HCT116 (cell line): ENCODE data around the gene LILRB1. TPM values are rescaled to one million over a fixed set of nuclear protein-coding genes. Genes with fewer than 3 reads are reported as not detected.

Source experiments
- ATAC-seq: fragments of 200-7000 bp; cut with Tn5 transposase; 2 replicates; pipeline ENCODE4 v1.9.1; 2020; ENCODE audit warnings: mild to moderate bottlenecking, moderate library complexity
- BruUV-seq: library from RNA; stranded (reverse); fragments of 400-500 nt; replicated peaks from 2 replicates; lab custom pipeline; 2021; lab: Mats Ljungman, UMichigan
- CTCF ChIA-PET: fragments of 300-600 bp; sonication (Branson Sonifier 250); formaldehyde crosslinking; loops from one replicate; lab custom pipeline; 2021; ENCODE audit warnings: antibody characterized with exemption; lab: Charles Lee
- POLR2A ChIA-PET: fragments of 300-600, 350-600 bp; sonication (Branson Sonifier 250); formaldehyde crosslinking; loops from one replicate; lab custom pipeline; 2021; ENCODE audit warnings: antibody characterized with exemption; lab: Charles Lee
- RAD21 ChIA-PET, 2 experiments: fragments of 300-600 bp; sonication (Branson Sonifier 250); formaldehyde crosslinking; loops; one replicate each; lab custom pipeline; 2023; ENCODE audit warnings: low total read pairs in 2 of 2; ENCODE audit not compliant: uncharacterized antibody in 2 of 2, unreplicated experiment in 2 of 2, low non-redundant PET in 1 of 2; lab: Charles Lee
- DNase-seq: peaks from one replicate; pipeline ENCODE4 v3.0.0-alpha.2; 2010; ENCODE audit warnings: low read depth, low spot score
- H2AFZ ChIP-seq: fragments of 200-600 bp; shearing (Covaris generic), sonication (generic); 2 replicates; pipeline ENCODE4 v1.6.1; 2017; ENCODE audit warnings: low read depth, mixed run types, mixed read lengths, antibody characterized with exemption, low read length; ENCODE audit not compliant: poor library complexity, severe bottlenecking
- H3K27ac ChIP-seq: 2 replicates; pipeline ENCODE4 v1.5.1; 2012; ENCODE audit warnings: low read depth, low read length
- H3K27me3 ChIP-seq: fragments of 200-600 bp; sonication (generic); 2 replicates; pipeline ENCODE4 v1.6.1; 2016; ENCODE audit warnings: mixed run types, low read length, mixed read lengths; ENCODE audit not compliant: insufficient read depth
- H3K36me3 ChIP-seq, 2 experiments: fragments of 200-500 bp in 1 of 2; fragments of 200-600 bp in 1 of 2; sonication (Bioruptor generic) in 1 of 2; sonication (generic) in 1 of 2; 2 replicates each; pipeline versions ENCODE4 v1.5.1 to v1.6.1; 2014 to 2016; ENCODE audit warnings: low read length in 2 of 2, inconsistent platforms in 1 of 2, mixed read lengths in 1 of 2, mixed run types in 1 of 2; ENCODE audit not compliant: insufficient read depth in 2 of 2, control insufficient read depth in 1 of 2
- H3K4me1 ChIP-seq, 2 experiments: fragments of 200-600 bp in 1 of 2; sonication (generic) in 1 of 2; 2 replicates each; pipeline versions ENCODE4 v1.5.1 to v1.6.1; 2012 to 2017; ENCODE audit warnings: low read length in 2 of 2, inconsistent platforms in 1 of 2, mild to moderate bottlenecking in 1 of 2, mixed read lengths in 1 of 2, mixed run types in 1 of 2, moderate library complexity in 1 of 2; ENCODE audit not compliant: insufficient read depth in 2 of 2, control insufficient read depth in 1 of 2
- H3K4me2 ChIP-seq: fragments of 200-600 bp; sonication (generic); 2 replicates; pipeline ENCODE4 v1.6.1; 2017; ENCODE audit warnings: mixed run types, low read length, mixed read lengths
- H3K4me3 ChIP-seq, 2 experiments: fragments of 200-600 bp in 1 of 2; sonication (generic) in 1 of 2; replicated peaks in 1 of 2; 2 replicates each; pipeline ENCODE4 v1.5.1; 2011 to 2016; ENCODE audit warnings: low read length in 2 of 2, control low read depth in 1 of 2, low read depth in 1 of 2, mild to moderate bottlenecking in 1 of 2, mixed read lengths in 1 of 2, mixed run types in 1 of 2
- H3K79me2 ChIP-seq: fragments of 200-600 bp; sonication (generic); 2 replicates; pipeline ENCODE4 v1.6.1; 2017; ENCODE audit warnings: mild to moderate bottlenecking, mixed run types, low read length, moderate library complexity, mixed read lengths; ENCODE audit not compliant: insufficient read depth
- H3K9ac ChIP-seq: fragments of 200-600 bp; sonication (generic); 2 replicates; pipeline ENCODE4 v1.6.1; 2016; ENCODE audit warnings: low read length, mixed read lengths
- H3K9me2 ChIP-seq: fragments of 200-600 bp; sonication (generic), shearing (Covaris generic); 2 replicates; pipeline ENCODE4 v1.6.1; 2017; ENCODE audit warnings: mixed run types, mild to moderate bottlenecking, moderate library complexity; ENCODE audit not compliant: insufficient read depth
- H3K9me3 ChIP-seq, 2 experiments: fragments of 200-500 bp in 1 of 2; fragments of 200-600 bp in 1 of 2; sonication (Bioruptor generic) in 1 of 2; sonication (generic) in 1 of 2; 2 replicates each; pipeline ENCODE4 v1.6.1; 2014 to 2017; ENCODE audit warnings: low read length in 2 of 2, mixed read lengths in 2 of 2, inconsistent platforms in 1 of 2, low read depth in 1 of 2, mild to moderate bottlenecking in 1 of 2, mixed run types in 1 of 2, moderate library complexity in 1 of 2; ENCODE audit not compliant: control insufficient read depth in 1 of 2, insufficient read depth in 1 of 2
- H4K20me1 ChIP-seq: fragments of 200-600 bp; sonication (generic), shearing (Covaris generic); 2 replicates; pipeline ENCODE4 v1.6.1; 2017; ENCODE audit warnings: mixed run types, mild to moderate bottlenecking, moderate library complexity; ENCODE audit not compliant: insufficient read depth
- EGR1 ChIP-seq: IDR thresholded peaks from 2 replicates; pipeline ENCODE4 v1.6.1; 2012; ENCODE audit warnings: low read depth
- FOSL1 ChIP-seq: IDR thresholded peaks from 2 replicates; pipeline ENCODE4 v1.6.1; 2012; ENCODE audit warnings: low read depth
- SP1 ChIP-seq: IDR thresholded peaks from 2 replicates; pipeline ENCODE4 v1.6.1; 2012; ENCODE audit warnings: low read depth
- ZFX ChIP-seq: fragments of 450-650 bp; IDR thresholded peaks from 2 replicates; pipeline ENCODE4 v1.6.1; 2017
- intact Hi-C: fragments of 100-400 bp; cut with micrococcal nuclease; formaldehyde crosslinking; loops from 2 replicates; pipeline ENCODE4 v1.10.0; 2022
- microRNA-seq: library from miRNA; unstranded; fragments of <30 nt; microRNA quantifications from one replicate; pipeline ENCODE4, GENCODE V29; 2016; ENCODE audit warnings: borderline number of aligned reads
- total RNA-seq: library from RNA; stranded (reverse); gene quantifications from one replicate; pipeline ENCODE4 v1.2.1, GENCODE V29; 2021; ENCODE audit not compliant: unreplicated experiment
- TF ChIP-seq, protein P1 (sequence below), 3 experiments: fragments of 200-600 bp in 1 of 3; sonication (generic) in 1 of 3; IDR thresholded peaks in 2 of 3; conservative IDR thresholded peaks in 1 of 3; 2 replicates each; pipeline ENCODE4 v1.5.1; 2012 to 2017; ENCODE audit warnings: low read depth in 2 of 3, low read length in 2 of 3, antibody characterized with exemption in 1 of 3, borderline replicate concordance in 1 of 3, control low read depth in 1 of 3, mild to moderate bottlenecking in 1 of 3, mixed read lengths in 1 of 3, mixed run types in 1 of 3, moderate library complexity in 1 of 3; ENCODE audit not compliant: insufficient read depth in 1 of 3
- TF ChIP-seq, protein P2 (sequence below): IDR thresholded peaks from 2 replicates; pipeline ENCODE4 v1.6.1; 2012; ENCODE audit warnings: low read depth

The LILRB1 gene
- total RNA-seq, 1 experiment from 2014 or later, result not detected

DNA sequence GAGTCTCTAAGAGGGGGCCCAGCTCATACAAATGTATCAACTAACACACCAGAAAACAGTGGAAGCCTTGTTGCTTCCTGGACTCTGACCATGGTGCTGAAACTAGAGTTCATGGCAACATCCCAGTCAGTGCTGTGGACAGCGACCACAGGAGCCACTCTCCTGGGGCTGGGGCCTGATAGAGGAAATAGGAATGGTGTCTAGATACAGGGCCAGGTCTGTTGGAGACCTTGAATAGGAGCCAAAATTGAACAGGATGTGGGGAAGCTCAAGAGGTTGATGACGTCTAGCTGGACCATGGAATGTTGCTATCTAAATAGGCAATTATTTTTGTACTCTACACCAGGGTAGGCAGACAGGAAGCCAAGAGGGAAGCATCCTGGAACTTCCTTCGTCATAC, 54.2 kb downstream of the LILRB1 start:
- no peaks in the 10 kb centered on the region for H4K20me1 ChIP-seq
- ChIA-PET POLR2A (no interaction called here), RAD21 (no interaction called here), CTCF (interaction anchor here (2.9 kb wide), 1 partner anchor 11 kb away, joined by 20 read pairs; no protein-coding TSS in a partner anchor)
- no peak for DNase-seq
- H3K36me3 ChIP-seq, result no peaks in the 10 kb centered on the region
- peaks cover 31% of the 10 kb centered on the region for H3K27me3 ChIP-seq
- intact Hi-C loops, result no loop called here
- no peak overlapping the region for H3K4me2 ChIP-seq
- no peak overlapping the region for H2AFZ ChIP-seq
- H3K79me2 ChIP-seq, result no peaks in the 10 kb centered on the region
- H3K9ac ChIP-seq, result no peak overlapping the region
- BruUV-seq, result no TSS peak
- H3K9me2 ChIP-seq, result no peaks in the 10 kb centered on the region
- H3K27ac ChIP-seq, result no peak overlapping the region
- H3K4me3 ChIP-seq, result no peak overlapping the region
- ATAC-seq, result peak; percentile 53; the same call in 1 of the 2 replicates
- TF ChIP-seq ZFX (no peak), SP1 (no peak), EGR1 (no peak), FOSL1 (no peak)
- TF ChIP-seq, protein P1, sequence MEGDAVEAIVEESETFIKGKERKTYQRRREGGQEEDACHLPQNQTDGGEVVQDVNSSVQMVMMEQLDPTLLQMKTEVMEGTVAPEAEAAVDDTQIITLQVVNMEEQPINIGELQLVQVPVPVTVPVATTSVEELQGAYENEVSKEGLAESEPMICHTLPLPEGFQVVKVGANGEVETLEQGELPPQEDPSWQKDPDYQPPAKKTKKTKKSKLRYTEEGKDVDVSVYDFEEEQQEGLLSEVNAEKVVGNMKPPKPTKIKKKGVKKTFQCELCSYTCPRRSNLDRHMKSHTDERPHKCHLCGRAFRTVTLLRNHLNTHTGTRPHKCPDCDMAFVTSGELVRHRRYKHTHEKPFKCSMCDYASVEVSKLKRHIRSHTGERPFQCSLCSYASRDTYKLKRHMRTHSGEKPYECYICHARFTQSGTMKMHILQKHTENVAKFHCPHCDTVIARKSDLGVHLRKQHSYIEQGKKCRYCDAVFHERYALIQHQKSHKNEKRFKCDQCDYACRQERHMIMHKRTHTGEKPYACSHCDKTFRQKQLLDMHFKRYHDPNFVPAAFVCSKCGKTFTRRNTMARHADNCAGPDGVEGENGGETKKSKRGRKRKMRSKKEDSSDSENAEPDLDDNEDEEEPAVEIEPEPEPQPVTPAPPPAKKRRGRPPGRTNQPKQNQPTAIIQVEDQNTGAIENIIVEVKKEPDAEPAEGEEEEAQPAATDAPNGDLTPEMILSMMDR (IDR thresholded peaks at IDR 0.05 in 2 of 3, conservative IDR thresholded peaks at IDR 0.05 in 1 of 3; ENCODE audit: borderline replicate concordance in 1 of 3, insufficient read depth in 1 of 3, low read depth in 2 of 3, low read length in 2 of 3), result no peak
- TF ChIP-seq, protein P2, sequence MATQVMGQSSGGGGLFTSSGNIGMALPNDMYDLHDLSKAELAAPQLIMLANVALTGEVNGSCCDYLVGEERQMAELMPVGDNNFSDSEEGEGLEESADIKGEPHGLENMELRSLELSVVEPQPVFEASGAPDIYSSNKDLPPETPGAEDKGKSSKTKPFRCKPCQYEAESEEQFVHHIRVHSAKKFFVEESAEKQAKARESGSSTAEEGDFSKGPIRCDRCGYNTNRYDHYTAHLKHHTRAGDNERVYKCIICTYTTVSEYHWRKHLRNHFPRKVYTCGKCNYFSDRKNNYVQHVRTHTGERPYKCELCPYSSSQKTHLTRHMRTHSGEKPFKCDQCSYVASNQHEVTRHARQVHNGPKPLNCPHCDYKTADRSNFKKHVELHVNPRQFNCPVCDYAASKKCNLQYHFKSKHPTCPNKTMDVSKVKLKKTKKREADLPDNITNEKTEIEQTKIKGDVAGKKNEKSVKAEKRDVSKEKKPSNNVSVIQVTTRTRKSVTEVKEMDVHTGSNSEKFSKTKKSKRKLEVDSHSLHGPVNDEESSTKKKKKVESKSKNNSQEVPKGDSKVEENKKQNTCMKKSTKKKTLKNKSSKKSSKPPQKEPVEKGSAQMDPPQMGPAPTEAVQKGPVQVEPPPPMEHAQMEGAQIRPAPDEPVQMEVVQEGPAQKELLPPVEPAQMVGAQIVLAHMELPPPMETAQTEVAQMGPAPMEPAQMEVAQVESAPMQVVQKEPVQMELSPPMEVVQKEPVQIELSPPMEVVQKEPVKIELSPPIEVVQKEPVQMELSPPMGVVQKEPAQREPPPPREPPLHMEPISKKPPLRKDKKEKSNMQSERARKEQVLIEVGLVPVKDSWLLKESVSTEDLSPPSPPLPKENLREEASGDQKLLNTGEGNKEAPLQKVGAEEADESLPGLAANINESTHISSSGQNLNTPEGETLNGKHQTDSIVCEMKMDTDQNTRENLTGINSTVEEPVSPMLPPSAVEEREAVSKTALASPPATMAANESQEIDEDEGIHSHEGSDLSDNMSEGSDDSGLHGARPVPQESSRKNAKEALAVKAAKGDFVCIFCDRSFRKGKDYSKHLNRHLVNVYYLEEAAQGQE, result peak; percentile 88
- H3K4me1 ChIP-seq, result no peaks in the 10 kb centered on the region
- H3K9me3 ChIP-seq, result no peaks in the 10 kb centered on the region

Small RNAs within 50 kb of the gene (microRNA-seq; reads per million reads assigned to microRNA genes)
- gene MIR8061, result not detected

Other genes with a start within 250 kb of the LILRB1 start
- 0.37 TPM for gene TTYH1, start 215.0 kb upstream of the LILRB1 start, total RNA-seq
- 196 TPM for gene LENG8, start 181.3 kb upstream of the LILRB1 start, total RNA-seq
- gene LENG9, start 166.7 kb upstream of the LILRB1 start, total RNA-seq, result 9.0 TPM
- gene CDC42EP5, start 157.2 kb upstream of the LILRB1 start, total RNA-seq, result 0.64 TPM
- not detected for gene LAIR2, start 127.7 kb upstream of the LILRB1 start, total RNA-seq
- gene LILRA2, start 56.7 kb upstream of the LILRB1 start, total RNA-seq, result not detected
- gene LILRA1, start 36.9 kb upstream of the LILRB1 start, total RNA-seq, result not detected
- not detected for gene LILRB4, start 32.5 kb downstream of the LILRB1 start, total RNA-seq
- not detected for gene KIR3DL3, start 94.0 kb downstream of the LILRB1 start, total RNA-seq
- gene KIR2DL3, start 108.0 kb downstream of the LILRB1 start, total RNA-seq, result not detected
- gene KIR2DL1, start 139.3 kb downstream of the LILRB1 start, total RNA-seq, result not detected
- gene KIR2DL4, start 173.1 kb downstream of the LILRB1 start, total RNA-seq, result not detected
- gene KIR3DL1, start 186.0 kb downstream of the LILRB1 start, total RNA-seq, result not detected
- gene KIR2DS4, start 202.2 kb downstream of the LILRB1 start, total RNA-seq, result not detected
- gene KIR3DL2, start 220.0 kb downstream of the LILRB1 start, total RNA-seq, result not detected
- gene FCAR, start 243.8 kb downstream of the LILRB1 start, total RNA-seq, result not detected